Measurements from ENCODE around the gene SRGAP2C.
"Not testable (repeated sequence)": the region's sequence is repeated elsewhere in the genome, so short reads cannot be mapped to it uniquely, and the experiment has no call there.

DNA sequence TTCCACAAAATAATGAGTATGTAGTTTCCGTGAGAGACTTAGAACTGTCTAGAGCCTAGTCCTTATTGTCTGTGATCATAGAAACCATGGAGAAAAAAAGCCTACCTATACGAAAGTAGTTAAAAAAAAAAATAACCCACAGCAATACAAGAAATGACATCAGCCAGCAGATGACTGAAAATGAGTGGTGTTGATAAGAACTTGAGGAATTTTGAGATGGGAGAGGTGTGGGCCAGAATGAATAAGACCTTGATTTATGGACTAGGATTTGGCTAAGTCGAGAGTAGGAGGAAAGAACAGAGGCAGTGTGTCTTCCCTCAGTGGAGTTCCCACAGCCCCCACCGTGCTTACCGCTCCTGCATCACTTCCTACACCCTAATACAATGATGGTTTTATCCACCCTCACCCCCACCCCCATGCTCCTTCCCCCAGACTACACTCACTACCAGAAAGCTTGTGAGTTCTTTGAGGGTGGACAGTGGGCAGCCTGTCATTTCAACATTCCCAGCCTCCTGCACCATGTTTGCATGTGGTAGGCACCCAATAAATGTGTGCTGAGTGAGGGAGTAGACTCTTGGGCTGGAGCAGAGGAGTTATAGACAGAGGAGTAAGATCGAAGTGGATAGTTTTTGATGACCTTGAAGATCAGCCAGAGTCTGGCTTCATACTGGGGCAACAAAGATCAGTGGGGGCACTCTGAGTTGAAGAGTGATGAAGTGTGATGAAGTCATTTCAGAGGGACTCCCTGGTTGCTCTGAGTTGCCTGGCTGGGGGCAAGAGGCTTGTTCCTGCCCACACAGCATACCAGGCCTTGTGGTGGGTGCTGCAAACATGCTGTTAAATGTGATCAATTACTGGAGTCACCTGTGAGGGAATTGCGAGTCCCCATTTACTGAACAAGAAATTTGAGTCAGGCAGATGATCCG lies 21.3 kb downstream of the SRGAP2C start:
- TF ChIP-seq, protein P1, sequence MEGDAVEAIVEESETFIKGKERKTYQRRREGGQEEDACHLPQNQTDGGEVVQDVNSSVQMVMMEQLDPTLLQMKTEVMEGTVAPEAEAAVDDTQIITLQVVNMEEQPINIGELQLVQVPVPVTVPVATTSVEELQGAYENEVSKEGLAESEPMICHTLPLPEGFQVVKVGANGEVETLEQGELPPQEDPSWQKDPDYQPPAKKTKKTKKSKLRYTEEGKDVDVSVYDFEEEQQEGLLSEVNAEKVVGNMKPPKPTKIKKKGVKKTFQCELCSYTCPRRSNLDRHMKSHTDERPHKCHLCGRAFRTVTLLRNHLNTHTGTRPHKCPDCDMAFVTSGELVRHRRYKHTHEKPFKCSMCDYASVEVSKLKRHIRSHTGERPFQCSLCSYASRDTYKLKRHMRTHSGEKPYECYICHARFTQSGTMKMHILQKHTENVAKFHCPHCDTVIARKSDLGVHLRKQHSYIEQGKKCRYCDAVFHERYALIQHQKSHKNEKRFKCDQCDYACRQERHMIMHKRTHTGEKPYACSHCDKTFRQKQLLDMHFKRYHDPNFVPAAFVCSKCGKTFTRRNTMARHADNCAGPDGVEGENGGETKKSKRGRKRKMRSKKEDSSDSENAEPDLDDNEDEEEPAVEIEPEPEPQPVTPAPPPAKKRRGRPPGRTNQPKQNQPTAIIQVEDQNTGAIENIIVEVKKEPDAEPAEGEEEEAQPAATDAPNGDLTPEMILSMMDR (IDR thresholded peaks at IDR 0.05) = not testable (repeated sequence)
- TF ChIP-seq POLR2A (IDR thresholded peaks at IDR 0.05) = not testable (repeated sequence)
